ENCODE results near the gene DPM3. TPM values are rescaled to one million over a fixed set of nuclear protein-coding genes. Genes with fewer than 3 reads are reported as not detected.

DPM3 gene
- total RNA-seq, 1 experiment from 2014 or later = 83.7 TPM

DNA sequence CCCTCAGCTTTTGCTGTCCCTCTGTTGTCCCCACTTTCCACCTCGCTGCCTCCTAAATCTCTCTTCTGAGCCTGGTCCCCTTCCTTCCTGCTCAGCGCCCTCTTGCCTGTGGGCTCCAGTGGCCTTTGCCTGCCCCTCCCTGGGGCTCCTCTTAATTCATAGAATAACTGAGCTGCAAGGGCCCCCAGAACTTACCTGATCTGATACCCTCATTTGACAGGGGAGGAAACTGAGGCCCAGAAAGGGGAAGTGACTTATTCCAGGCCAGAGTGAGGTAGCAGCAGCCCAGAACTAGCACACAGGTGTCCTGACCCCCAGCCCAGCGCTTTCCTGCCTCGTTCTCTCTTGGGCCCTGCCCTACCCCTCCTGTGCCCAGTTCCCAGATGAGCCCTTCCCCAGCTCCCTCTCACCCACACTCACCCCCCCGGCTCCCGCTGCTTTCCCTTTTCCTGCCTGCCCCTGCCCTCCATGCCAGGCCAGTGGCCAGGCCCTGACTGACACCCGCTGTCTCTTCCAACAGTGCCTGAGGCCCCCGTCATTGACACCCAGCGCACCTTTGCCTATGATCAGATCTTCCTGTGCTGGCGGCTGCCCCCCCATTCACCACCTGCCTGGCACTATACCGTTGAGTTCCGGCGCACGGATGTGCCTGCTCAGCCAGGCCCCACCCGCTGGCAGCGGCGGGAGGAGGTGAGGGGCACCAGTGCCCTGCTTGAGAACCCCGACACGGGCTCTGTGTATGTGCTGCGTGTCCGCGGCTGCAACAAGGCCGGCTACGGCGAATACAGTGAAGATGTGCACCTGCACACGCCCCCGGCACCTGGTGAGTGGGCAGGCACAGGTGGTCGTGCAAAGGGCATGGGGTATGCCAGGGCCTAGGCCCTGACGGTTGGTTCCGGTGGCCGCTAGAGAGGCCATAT, 39.0 kb upstream of the DPM3 start:
- peaks cover 25% of the 10 kb centered on the region; the same call in 1 of the 2 replicates for H3F3A ChIP-seq (ENCODE audit: insufficient read depth, low read depth)
- H3K79me2 ChIP-seq (ENCODE audit: low read depth) = no peaks in the 10 kb centered on the region
- H2AFZ ChIP-seq = no peak overlapping the region
- ChIA-PET POLR2A (ENCODE audit: unreplicated experiment) (no interaction called here), CTCF (no interaction called here)
- H3K9me3 ChIP-seq (ENCODE audit: insufficient read depth, low read depth) = no peaks in the 10 kb centered on the region
- DNase-seq = no peak
- no TSS peak for BruUV-seq (replicated peaks)
- H3K9me2 ChIP-seq (ENCODE audit: insufficient read depth) = no peaks in the 10 kb centered on the region
- no peak overlapping the region for H3K27ac ChIP-seq
- H3K4me2 ChIP-seq = no peak overlapping the region
- H3K36me3 ChIP-seq (ENCODE audit: low read depth) = no peaks in the 10 kb centered on the region
- H3K27me3 ChIP-seq (ENCODE audit: insufficient read depth, low read depth) = no peaks in the 10 kb centered on the region
- H3K4me3 ChIP-seq = no peak overlapping the region
- peaks cover 15% of the 10 kb centered on the region for H3K4me1 ChIP-seq (replicated peaks; ENCODE audit: insufficient read depth)
- no peaks in the 10 kb centered on the region for H4K20me1 ChIP-seq (ENCODE audit: insufficient read depth)
- TF ChIP-seq CTCF (conservative IDR thresholded peaks at IDR 0.05) = no peak
- TF ChIP-seq EZH2 (IDR thresholded peaks at IDR 0.05; ENCODE audit: low read depth) = no peak
- intact Hi-C loops (cut with micrococcal nuclease; ENCODE audit: unreplicated experiment) = no loop called here

DNA sequence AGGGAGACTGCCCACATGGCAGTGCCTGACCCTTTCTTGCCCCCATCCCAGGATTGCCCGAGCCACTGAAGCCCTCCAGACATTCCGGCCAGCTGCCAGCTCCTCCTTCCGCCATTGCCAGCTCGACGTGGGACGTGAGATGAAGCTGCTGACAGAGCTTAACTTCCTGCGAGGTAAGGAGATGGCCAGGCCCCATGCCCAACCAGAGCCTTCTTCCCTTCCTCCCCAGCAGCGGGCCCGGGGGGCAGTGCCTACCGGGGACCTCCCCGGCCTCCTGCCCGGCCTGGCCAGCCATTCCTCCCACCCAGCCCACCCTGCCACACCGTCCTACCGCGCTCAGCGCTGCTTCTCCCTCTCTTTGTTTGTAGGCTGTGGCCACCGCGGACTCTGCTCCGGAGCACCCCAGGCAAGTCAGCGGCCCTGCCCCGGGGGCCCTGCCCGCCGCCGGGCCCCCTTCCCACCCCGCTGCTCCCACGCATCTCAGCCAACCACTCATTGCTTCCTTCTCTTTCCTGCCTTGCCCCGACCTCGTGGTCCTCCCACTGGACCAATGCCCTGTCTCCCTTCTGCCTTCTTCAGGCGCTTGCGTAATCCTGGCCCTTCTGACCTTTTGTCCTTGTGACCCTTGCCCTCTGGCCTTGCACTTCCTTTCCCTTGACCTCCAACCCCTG, 38.2 kb upstream of the DPM3 start:
- Histone ChIP-seq H3F3A (ENCODE audit: insufficient read depth, low read depth) (peaks cover 25% of the 10 kb centered on the region; the same call in 1 of the 2 replicates), H3K36me3 (ENCODE audit: low read depth) (no peaks in the 10 kb centered on the region), H3K27ac (no peak overlapping the region), H3K4me2 (no peak overlapping the region), H2AFZ (no peak overlapping the region), H4K20me1 (ENCODE audit: insufficient read depth) (no peaks in the 10 kb centered on the region), H3K9me2 (ENCODE audit: insufficient read depth) (no peaks in the 10 kb centered on the region), H3K4me3 (no peak overlapping the region), H3K79me2 (ENCODE audit: low read depth) (no peaks in the 10 kb centered on the region), H3K4me1 (replicated peaks; ENCODE audit: insufficient read depth) (peaks cover 21% of the 10 kb centered on the region), H3K9me3 (ENCODE audit: insufficient read depth, low read depth) (no peaks in the 10 kb centered on the region), H3K27me3 (ENCODE audit: insufficient read depth, low read depth) (no peaks in the 10 kb centered on the region)
- no peak for TF ChIP-seq CTCF (conservative IDR thresholded peaks at IDR 0.05)
- TF ChIP-seq EZH2 (IDR thresholded peaks at IDR 0.05; ENCODE audit: low read depth) = no peak
- no TSS peak for BruUV-seq (replicated peaks)
- no peak for DNase-seq
- intact Hi-C loops (cut with micrococcal nuclease; ENCODE audit: unreplicated experiment) = no loop called here
- ChIA-PET CTCF (no interaction called here), POLR2A (ENCODE audit: unreplicated experiment) (no interaction called here)

DNA sequence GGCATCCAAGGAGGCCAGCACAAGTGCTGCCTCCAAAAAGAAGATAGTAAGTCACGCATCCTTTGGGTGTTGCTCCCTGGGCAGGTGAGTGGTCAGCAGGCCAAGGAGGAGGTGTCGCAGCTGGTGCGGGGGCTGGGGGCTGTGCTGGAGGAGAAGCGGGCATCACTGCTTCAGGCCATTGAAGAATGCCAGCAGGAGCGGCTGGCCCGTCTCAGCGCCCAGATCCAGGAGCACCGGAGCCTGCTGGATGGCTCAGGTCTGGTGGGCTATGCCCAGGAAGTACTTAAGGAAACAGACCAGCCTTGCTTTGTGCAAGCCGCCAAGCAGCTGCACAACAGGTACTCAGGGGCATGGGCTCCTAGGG, 37.6 kb upstream of the DPM3 start:
- ChIA-PET POLR2A (ENCODE audit: unreplicated experiment) (interaction anchor here (0.6 to 1.2 kb wide), 2 partner anchors 16 to 31 kb away, joined by 4 to 17 read pairs; no protein-coding TSS in a partner anchor), CTCF (interaction anchor here (1.0 kb wide), 1 partner anchor 87 kb away, joined by 3 read pairs; no protein-coding TSS in a partner anchor)
- H4K20me1 ChIP-seq (ENCODE audit: insufficient read depth) = no peaks in the 10 kb centered on the region
- peaks cover 1% of the 10 kb centered on the region; the same call in 1 of the 2 replicates for H3K79me2 ChIP-seq (ENCODE audit: low read depth)
- no peak overlapping the region for H3K4me3 ChIP-seq
- no TSS peak for BruUV-seq (replicated peaks)
- H3K9me2 ChIP-seq (ENCODE audit: insufficient read depth) = no peaks in the 10 kb centered on the region
- H2AFZ ChIP-seq = no peak overlapping the region
- no peaks in the 10 kb centered on the region for H3K9me3 ChIP-seq (ENCODE audit: insufficient read depth, low read depth)
- TF ChIP-seq EZH2 (IDR thresholded peaks at IDR 0.05; ENCODE audit: low read depth) = no peak
- no peak for TF ChIP-seq CTCF (conservative IDR thresholded peaks at IDR 0.05)
- peaks cover 25% of the 10 kb centered on the region; the same call in 1 of the 2 replicates for H3F3A ChIP-seq (ENCODE audit: insufficient read depth, low read depth)
- peaks cover 25% of the 10 kb centered on the region for H3K4me1 ChIP-seq (replicated peaks; ENCODE audit: insufficient read depth)
- no peaks in the 10 kb centered on the region for H3K27me3 ChIP-seq (ENCODE audit: insufficient read depth, low read depth)
- H3K27ac ChIP-seq = no peak overlapping the region
- no peak for DNase-seq
- intact Hi-C loops (cut with micrococcal nuclease; ENCODE audit: unreplicated experiment) = loop anchor here (2.0 kb wide), 1 partner anchor 15 kb away; no protein-coding TSS in a partner anchor
- H3K36me3 ChIP-seq (ENCODE audit: low read depth) = no peaks in the 10 kb centered on the region
- H3K4me2 ChIP-seq = peak overlapping the region; percentile 71
